HG02840 (cell line): Measurements from ENCODE around the gene PAPSS2.
"Not testable (repeated sequence)": the region's sequence is repeated elsewhere in the genome, so short reads cannot be mapped to it uniquely, and the experiment has no call there.

Experiments used
- ATAC-seq: cut with Tn5 transposase; IDR thresholded peaks from one replicate; pipeline ENCODE4 v1.9.1; 2021; ENCODE audit warnings: mild to moderate bottlenecking, moderate library complexity, moderate number of reproducible peaks; ENCODE audit not compliant: unreplicated experiment, low FRiP score

The PAPSS2 gene

DNA sequence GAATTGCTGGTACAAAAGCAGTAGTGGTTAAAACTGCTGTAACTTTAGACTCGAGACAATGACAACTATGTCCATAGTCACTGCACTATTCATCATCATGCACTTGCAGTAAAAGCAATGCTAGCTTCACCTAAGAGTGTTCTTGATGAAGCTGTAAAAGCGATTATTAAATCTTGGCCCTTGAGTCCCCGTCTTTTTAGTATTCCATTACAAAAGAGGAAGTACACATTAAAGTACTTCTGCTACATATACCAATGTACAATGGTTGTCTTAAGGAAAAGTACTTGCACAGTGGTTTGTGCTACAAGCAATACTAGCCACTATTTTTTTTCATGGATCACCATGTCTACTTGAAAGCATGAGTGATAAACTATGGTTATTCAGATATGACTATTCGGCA is 80.0 kb downstream of the PAPSS2 start:
- no peak for ATAC-seq

DNA sequence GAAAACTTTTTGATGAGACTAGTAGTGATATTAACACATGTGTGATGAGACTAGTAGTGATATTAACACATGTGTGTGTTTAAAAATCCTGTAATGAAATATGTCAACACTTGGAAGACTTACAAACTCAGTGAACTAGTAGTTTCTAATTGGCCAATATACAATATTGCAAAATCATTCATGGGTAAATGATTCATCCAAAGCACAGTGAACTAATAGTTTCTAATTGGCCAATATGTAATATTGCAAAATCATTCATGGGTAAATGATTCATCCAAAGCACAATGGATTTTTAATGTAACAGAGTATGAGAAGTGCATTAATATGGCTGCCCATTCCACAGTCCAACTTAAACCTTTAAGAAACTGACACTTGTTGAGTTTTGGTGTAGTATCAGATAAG is 80.6 kb downstream of the PAPSS2 start:
- no peak for ATAC-seq

DNA sequence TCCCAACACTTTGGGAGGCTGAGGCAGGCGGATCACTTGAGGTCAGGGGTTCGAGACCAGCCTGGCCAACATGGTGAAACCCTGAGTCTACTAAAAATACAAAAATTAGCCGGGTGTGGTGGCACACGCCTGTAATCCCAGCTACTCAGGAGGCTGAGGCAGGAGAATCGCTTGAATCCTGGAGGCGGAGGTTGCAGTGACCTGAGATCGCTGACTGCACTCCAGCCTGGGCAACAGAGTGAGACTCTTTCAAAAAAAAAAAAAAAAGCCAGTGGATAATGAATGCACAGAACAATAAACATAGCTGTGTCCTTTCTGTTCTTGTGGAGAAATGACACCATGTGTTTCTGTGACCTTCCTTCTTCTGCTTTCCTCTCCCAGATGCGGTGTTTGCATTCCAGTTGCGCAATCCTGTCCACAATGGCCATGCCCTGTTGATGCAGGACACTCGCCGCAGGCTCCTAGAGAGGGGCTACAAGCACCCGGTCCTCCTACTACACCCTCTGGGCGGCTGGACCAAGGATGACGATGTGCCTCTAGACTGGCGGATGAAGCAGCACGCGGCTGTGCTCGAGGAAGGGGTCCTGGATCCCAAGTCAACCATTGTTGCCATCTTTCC is 83.4 kb downstream of the PAPSS2 start:
- ATAC-seq, result not testable (repeated sequence)

DNA sequence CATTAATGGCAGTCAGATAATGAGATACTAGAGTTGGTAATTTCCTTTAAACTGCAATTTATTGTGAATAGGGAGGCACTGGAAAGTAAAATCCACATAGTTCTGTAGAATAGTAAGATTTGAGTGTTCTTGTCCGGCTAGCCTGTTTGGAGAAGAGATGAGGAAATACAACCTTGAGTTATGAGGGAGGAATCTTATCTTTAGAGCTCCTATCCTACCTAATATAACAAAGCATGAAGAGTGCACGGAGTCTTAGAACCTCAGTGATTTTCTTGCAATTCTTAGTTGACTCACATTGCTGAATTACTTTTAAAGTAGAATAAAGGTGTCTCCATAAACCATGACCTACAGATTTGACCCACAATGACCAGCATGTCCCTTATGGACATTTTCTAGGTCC is 84.9 kb downstream of the PAPSS2 start:
- ATAC-seq, result no peak

DNA sequence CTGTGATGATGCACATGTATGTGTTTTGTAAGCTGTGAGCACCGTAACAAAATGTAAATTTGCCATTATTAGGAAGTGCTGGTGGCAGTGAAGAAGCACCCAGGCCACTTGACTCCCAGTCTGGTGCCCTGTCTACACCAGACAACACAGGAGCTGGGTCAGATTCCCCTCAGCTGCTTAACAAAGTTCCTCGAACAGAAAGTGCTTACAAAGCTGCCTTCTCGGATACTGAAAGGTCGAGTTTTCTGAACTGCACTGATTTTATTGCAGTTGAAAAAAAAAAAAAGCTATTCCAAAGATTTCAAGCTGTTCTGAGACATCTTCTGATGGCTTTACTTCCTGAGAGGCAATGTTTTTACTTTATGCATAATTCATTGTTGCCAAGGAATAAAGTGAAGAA is 87.2 kb downstream of the PAPSS2 start:
- ATAC-seq, result no peak

DNA sequence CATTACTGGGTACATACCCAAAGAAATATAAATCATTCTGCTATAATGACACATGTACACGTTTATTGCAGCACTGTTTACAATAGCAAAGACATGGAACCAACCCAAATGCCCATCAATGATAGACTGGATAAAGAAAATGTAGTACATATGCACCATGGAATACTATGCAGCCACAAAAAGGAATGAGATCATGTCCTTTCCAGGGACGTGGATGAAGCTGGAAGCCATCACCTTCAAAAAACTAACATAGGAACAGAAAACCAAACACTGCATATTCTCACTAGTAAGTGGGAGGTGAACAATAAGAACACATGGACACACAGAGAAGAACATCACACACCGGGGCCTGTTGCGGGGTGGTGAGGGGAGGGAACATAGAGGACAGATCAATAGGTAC is 88.6 kb downstream of the PAPSS2 start:
- ATAC-seq, result not testable (repeated sequence)

DNA sequence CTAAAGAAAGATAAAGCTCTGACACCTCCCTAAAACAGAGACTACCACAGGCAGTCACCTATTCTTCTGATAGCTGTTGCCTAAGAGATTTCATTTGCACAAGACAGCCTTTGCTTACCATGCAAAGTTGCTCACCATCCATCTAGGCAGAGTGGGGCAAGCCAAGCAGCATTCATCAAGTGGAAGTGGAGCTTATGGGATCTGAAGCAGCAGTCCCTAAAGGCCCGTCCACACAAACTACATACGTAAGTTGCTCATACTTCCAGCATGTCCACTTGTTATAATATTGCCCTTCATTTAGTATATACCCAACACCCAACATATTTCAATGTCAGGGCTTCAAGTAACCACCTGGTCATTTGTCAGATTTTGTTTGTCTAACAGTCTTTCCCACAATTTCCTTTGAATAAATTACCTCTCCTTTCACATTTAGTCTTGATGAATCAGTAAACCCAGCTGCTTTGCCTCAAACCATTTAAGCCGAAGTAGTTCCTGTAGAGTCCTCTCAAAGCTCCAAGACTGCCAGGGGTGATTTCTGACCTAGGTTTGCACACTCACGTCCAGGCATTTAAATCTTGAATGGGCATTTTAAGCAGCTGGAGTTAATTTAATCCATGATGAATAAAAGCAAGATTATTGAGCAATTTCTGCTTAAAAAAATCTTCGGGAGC is 90.5 kb downstream of the PAPSS2 start:
- ATAC-seq, result no peak

DNA sequence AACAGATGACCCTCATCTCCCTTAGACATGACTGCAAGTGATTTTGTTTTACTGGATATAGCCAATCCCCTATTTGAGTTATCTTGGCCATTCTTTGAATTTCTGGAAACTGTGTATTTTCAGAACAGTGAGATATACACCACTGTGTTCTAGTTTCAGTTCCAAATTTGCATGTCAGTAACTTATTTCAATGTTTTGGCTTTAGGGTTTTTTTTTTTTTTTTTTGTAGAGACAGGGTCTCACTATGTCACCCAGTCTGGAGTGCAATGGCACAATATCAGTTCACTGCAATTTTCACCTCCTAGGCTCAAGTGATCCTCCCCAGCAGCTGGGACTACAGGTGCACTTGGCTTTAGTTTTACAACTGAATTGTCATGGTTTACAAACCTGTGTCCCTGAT is 91.1 kb downstream of the PAPSS2 start:
- ATAC-seq, result no peak

DNA sequence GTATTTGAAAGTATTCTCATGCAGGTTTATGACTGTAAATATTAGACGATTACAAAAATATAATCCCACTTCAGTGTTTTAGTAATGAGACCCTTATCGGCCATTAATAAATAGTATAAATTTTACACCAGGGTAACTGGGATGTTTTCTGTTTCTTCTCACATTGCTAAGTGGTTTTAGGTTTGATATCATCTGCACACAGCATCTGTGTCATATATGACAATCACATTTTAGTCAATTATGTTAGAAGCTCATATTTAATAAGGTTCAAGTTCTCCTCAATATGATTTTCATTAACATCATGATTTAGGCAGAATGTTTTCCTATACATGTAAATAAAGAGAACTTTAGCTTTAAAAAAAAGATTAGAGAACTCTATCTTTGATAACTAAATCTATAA is 91.6 kb downstream of the PAPSS2 start:
- ATAC-seq, result no peak

DNA sequence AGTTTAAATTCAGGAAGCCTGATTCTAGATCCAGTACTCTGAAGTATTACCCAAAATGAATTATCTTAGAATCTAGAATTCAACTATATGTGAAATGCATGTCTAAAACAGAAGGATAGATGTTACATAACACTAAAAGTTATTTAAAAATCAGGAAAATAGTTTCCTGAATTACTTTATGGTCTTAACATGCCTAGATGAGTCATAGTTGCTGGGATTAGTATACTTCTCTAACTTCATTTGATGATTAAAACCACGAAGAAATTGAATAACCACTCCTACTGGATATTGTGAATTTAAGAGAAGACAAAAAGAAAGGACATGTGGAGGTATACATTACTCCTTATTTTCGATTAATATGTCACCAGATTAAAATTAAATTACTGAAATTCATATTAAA is 92.9 kb downstream of the PAPSS2 start:
- no peak for ATAC-seq

DNA sequence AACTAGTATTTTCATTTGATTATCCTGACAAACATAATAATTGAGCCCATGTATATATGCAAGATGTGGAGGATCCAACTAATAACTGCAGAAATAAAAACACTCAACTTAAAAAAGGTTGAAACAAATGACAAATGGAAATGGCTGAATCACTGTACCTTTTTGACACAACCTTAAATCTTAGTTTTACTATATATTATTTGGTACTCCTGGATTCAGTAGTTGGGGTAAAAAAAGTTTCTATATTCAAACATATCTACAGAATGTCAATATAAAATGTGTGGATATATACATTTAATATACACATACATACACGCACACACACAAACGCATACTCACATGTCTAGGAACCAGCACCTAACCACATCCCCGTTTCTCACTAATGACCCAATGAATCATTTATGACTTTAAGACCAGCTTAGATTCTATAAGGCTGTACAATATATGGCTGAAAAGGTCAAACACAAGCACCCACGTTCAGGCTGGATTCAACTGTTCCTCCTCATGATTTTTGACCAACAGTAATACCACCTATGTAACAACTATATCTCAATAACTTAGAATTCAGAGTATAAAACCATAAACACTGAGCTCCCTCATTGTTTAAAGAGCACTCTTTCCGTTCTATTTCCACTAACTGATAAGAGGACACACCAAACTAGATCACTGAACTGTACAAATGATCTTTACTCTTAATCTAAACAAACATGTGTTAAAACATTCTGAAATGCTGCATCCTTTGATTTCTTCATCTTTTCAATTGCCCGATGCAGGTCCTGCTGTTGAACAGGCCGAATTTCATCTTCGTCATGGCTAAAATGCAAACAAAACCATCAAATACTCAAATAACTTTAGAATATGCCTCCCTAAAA is 94.6 kb downstream of the PAPSS2 start:
- ATAC-seq, result no peak

DNA sequence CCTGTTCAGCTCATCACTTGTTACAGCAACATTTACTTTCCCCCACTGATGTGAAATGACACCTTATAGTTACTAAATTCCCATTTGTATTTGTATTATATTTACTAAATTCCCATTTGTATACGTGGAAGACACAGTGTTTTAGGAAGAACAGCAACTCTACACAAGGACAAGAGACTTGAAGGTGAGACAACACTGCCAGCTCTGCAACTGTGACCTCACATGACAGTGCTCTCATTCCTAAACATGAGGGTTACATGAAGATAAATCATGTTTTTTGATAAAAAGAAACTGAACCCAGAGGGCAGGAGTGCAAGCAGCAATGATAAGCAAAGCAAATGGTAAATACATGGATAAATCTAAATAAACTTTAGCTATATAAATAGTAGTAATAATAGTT is 98.0 kb downstream of the PAPSS2 start:
- ATAC-seq, result no peak

DNA sequence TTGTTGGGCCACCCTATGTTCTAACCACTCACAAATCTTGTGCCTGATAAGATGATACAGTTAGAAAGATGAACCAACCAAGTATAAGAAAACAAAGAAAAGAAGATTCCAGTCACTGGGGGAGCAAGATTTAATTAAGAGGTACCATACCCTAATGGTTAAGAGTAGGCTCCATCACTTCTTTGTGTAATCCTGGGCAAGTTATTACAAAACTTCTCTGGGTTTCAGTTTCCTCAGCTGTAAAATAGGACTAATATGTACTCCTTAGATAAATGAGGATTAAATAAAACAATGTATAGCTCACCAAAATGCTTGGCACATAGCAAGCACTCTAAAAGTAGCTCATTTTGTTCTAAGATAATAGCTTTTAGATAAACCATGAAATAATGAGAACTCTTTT is 99.9 kb downstream of the PAPSS2 start:
- ATAC-seq, result no peak

DNA sequence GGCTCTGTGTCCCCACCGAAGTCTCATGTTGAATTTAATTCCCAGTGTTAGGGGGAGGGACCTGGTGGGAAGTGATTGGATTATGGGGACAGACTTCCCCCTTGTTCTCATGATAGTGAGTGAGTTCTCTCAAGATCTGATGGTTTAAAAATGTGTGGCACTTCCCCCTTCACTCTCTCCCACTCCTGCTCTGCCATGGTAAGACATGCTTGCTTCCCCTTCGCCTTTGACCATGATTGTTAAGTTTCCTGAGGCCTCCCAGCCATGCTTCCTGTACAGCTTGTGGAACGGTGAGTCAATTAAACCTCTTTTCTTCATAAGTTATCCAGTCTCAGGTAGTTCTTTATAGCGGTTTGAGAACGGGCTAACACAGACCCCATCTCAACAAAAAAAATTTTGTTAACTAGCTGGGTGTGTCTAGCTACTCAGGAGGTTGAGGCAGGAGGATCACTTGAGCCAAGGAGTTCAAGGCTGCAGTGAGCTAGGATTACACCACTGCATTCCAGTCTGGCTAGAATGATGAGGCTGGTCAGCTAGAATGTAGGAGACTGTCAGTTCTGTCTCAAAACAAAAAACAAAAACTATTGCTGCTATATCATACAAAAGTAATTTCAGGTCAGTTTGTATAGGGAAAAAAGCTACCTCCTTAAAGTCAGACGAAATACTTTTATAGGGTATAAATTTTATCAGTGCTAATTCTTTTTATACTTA is 100.7 kb downstream of the PAPSS2 start:
- ATAC-seq, result no peak

DNA sequence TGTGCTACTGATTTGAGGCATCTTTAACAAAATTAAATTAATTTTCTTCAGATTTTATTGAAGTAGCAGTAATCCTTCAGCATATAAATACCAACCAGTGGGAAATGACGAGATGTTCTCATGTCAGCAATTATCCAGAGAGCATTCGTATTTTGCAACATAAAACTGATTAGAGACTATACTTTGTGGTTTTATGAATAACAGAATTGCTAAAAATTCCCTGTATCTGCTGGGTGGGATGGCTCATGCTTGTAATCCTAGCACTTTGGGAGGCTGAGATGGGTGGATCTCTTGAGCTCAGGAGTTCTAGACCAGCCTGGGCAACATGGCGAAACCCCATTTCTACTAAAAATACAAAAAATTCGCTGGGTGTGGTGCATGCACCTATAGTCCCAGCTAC is 101.5 kb downstream of the PAPSS2 start:
- no peak for ATAC-seq

DNA sequence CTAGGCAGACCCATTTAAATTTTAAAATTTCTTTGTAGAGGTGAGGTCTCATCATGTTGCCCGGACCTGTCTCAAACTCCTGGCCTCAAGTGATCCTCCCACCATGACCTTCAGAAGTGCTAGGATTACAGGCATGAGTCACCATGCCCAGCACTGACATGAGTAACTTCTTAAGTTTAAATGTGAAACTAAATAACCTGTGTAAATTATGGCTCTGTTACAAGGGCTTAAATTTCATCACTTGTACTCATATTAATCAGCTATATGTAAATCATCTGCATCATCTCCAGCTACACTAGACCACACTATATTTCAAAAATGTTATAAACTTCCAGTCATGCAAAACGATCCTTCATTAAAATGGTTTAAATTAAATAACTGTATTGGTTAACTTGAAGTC is 102.2 kb downstream of the PAPSS2 start:
- ATAC-seq, result peak; percentile 62

DNA sequence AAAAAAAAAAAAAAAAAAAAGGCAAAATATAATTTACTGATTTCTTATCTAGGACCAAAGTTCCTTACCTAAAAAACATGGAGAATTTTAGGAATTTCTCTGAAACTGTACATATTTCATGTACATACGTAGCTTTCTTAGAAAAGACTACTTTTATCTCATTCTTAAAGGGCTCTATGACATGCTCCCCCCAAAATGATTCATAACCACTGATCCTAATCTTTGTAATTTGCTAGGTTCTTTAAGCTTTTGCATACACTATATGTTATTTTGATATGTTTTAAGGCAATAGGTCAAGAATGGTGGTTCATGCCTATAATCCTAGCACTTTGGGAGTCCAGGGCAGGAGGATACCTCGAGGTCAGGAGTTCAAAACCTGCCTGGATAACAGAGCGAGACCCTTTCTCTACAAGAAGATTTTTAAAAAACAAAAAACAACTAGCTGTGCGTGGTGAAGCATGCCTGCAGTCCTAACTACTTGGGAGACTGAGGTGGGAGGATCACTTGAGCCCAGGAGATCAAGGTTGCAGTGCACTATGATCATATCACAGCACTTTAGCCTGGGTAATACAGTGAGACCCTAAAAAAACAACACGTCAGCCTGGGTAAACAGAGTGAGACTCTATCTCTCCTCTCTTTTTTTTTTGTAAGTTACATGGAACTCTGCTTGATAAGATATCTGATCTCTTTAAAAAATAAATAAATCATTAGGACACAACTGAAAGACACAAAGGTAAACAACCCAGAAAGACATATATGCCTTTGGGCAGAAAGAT is 103.6 kb downstream of the PAPSS2 start:
- ATAC-seq, result no peak

DNA sequence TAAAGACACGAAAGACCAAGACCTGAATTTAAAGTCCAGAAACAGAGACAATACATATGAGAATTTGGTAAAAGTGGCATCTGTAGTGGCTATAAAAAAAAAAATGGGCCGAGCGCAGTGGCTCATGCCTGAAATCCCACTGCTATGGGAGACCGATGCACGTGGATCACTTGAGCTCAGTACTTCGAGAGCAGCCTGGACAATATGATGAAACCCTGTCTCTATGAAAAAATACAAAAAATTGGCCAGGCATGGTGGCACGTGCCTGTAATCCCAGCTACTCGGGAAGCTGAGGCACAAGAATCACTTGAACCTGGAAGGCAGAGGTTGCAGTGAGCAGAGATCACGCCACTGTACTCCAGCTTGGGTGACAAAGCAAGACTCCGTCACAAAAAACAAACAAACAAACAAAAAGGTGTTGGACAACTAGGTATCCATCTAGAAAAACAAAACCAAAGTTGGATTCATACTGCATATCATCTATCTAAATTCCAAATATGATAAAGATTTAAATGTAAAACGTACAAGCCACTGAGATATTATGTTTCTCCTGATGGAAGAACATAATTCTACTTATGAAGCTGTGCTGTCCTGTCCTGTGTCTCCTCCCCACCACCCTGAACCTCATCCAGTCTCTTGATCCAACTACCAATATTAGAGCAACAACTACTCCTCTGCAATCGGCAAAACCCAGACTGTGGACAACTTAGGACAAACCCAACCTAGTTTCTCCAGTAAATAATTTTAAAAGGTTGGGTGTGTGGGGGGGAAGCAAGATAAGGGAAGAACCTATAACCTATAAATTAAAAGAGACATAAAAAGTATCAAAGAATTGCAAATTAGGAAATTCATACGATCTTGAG is 104.6 kb downstream of the PAPSS2 start:
- no peak for ATAC-seq

DNA sequence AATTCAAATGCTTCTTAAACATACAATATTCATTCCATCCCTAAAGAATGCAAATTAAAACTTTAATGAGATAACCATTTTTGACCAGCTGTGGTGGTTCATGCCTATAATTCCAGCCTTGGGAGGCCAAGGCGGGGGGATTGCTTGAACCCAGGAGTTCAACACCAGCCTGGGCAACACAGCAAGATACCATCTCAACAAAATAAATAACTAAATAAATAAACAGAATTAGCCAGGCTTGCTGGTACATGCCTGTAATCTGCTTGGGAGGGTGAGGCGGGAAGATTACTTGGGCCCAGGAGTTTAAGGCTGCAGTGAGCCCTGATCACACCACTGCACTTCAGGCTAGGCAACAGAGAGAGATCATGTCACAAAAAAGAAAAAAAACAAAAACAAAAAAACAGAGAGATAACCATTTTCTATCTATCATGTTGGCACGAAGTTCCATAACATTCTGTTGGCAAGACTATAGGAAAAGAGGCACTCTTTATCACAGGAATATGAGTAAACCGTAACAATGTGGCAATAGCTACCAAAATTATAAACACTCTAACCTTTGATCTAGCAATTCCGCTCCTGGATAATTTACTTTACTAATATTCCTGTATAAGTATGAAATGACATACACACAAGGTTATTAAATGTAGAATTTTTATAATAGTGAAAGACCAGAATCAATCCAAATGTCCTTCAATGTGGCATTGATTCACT is 106.1 kb downstream of the PAPSS2 start:
- no peak for ATAC-seq
